Skeletal muscle satellite cell (primary cell): ENCODE data around the gene PIK3IP1.
A peak's percentile ranks its signal among the peaks of the same experiment; 100 is the strongest.
"Not testable (repeated sequence)": the region's sequence is repeated elsewhere in the genome, so short reads cannot be mapped to it uniquely, and the experiment has no call there.

Source experiments
- H3K27me3 ChIP-seq: 2 replicates; pipeline ENCODE4 v1.7.0; 2013; ENCODE audit warnings: low read length; ENCODE audit not compliant: control insufficient read depth, insufficient read depth
- H3K36me3 ChIP-seq: 2 replicates; pipeline ENCODE4 v1.7.0; 2013; ENCODE audit warnings: mild to moderate bottlenecking, control low read depth, low read length; ENCODE audit not compliant: insufficient read depth
- H3K4me1 ChIP-seq: 2 replicates; pipeline ENCODE4 v1.7.0; 2013; ENCODE audit warnings: low read length; ENCODE audit not compliant: control insufficient read depth, insufficient read depth
- H3K4me2 ChIP-seq: 2 replicates; pipeline ENCODE4 v1.7.0; 2013; ENCODE audit warnings: mild to moderate bottlenecking, low read length
- H3K4me3 ChIP-seq: 2 replicates; pipeline ENCODE4 v1.7.0; 2013; ENCODE audit warnings: low read length
- H3K9ac ChIP-seq: 2 replicates; pipeline ENCODE4 v1.7.0; 2013; ENCODE audit warnings: mild to moderate bottlenecking, low read depth, low read length, moderate library complexity
- H3K9me3 ChIP-seq: replicated peaks from 2 replicates; pipeline ENCODE4 v1.7.0; 2013; ENCODE audit warnings: mild to moderate bottlenecking, control low read depth, low read length

Gene PIK3IP1

DNA sequence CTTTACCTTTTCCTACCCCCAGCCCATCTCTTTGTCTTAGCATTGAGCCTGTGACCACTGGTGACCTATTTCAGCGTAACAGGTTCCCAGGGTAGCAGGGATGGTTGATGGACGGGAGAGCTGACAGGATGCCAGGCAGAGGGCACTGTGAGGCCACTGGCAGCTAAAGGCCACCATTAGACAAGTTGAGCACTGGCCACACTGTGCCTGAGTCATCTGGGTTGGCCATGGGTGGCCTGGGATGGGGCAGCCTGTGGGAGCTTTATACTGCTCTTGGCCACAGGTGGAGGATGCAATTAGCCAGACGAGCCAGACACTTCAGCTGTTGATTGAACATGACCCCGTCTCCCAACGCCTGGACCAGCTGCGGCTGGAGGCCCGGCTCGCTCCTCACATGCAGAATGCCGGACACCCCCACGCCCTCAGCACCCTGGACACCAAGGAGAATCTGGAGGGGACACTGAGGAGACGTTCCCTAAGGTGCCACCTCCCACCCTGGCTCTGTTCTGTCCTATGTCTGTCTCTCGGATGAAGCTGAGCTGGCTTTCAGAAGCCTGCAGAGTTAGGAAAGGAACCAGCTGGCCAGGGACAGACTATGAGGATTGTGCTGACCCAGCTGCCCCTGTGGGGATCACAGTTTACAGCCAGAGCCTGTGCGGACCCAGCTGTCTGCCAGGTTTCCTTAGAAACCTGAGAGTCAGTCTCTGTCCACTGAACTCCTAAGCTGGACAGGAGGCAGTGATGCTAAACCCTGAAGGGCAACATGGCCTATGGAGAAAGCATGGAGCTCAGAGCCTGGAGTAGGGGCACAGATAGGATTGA lies 29.8 kb downstream of the PIK3IP1 start:
- H3K9me3 ChIP-seq, result no peaks in the 10 kb centered on the region
- peaks cover 61% of the 10 kb centered on the region for H3K36me3 ChIP-seq
- no peak overlapping the region for H3K9ac ChIP-seq
- H3K4me3 ChIP-seq, result no peak overlapping the region
- H3K27me3 ChIP-seq, result no peaks in the 10 kb centered on the region
- H3K4me2 ChIP-seq, result no peak overlapping the region
- no peaks in the 10 kb centered on the region for H3K4me1 ChIP-seq

DNA sequence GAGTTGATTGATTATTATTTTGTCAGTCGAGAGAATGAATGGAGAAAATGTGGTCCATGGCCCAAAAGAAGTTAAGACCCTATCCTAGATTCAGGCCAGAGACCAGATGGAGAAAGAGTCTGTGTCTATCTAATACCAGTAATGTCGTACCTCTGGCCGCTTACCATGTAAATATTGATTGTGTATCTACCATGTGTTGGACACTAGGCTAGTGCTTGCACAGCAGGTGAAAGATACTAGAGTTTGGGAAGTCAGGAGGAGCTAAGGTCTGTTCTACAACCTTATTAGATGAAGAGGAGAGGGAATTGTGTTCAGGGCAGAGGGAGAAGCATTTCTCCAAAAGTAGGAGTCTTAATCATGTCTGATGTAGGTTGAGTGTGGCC lies 31.8 kb downstream of the PIK3IP1 start:
- H3K36me3 ChIP-seq, result peaks cover 45% of the 10 kb centered on the region
- H3K4me2 ChIP-seq, result no peak overlapping the region
- H3K27me3 ChIP-seq, result no peaks in the 10 kb centered on the region
- no peak overlapping the region for H3K9ac ChIP-seq
- no peak overlapping the region for H3K4me3 ChIP-seq
- H3K4me1 ChIP-seq, result no peaks in the 10 kb centered on the region
- no peaks in the 10 kb centered on the region for H3K9me3 ChIP-seq

DNA sequence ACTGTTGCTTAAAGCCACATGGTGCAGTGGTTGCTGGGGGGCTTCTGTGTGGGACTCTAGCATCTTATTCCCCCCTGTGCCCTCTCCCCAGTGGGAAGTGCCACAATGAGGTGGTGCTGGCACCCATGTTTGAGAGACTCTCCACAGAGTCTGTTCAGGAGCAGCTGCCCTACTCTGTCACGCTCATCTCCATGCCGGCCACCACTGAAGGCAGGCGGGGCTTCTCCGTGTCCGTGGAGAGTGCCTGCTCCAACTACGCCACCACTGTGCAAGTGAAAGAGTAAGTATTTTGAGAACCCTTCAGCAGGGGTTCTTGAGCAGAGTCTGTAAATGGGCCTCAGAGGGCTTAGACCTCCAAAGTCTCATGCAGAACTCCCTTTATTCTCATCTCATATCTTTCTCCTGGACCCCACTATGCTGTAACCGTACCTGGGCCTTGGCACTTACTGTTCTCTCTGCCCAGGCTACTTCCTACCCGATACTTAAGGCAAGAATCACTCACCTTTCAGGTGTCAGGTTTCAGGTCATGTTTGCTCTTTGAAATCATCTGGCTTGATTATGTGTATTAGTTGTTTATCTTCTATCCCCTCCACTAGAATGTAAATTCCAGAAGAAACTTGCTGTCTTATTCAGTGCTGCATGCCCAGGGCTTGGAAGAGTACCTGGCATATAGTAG lies 32.4 kb downstream of the PIK3IP1 start:
- Histone ChIP-seq H3K4me1 (no peaks in the 10 kb centered on the region), H3K4me2 (no peak overlapping the region), H3K36me3 (peaks cover 45% of the 10 kb centered on the region), H3K9me3 (no peaks in the 10 kb centered on the region), H3K4me3 (no peak overlapping the region), H3K27me3 (no peaks in the 10 kb centered on the region), H3K9ac (no peak overlapping the region)

DNA sequence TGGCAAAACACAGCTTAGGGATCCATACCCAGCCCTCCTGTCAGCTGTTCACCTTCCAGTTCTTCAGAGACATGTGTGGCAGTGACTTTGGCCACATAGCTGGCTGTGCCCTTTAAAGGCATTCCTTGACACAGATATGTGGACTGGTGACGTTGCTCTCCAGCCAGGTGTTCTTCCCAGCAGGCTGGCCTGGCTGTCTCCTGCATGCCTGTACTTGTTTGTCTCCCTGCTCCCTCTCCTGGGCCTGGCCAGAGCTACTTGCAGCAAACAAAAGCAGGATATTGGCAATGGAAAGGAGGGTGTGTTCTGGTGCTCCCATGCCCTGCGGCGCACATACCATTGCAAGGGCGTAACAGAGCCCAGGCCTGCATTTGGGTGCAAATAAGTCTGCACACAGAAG lies 38.3 kb downstream of the PIK3IP1 start:
- Histone ChIP-seq H3K36me3 (peaks cover 8% of the 10 kb centered on the region), H3K9ac (no peak overlapping the region), H3K4me3 (no peak overlapping the region), H3K4me2 (no peak overlapping the region), H3K9me3 (no peaks in the 10 kb centered on the region), H3K4me1 (peaks cover 21% of the 10 kb centered on the region), H3K27me3 (no peaks in the 10 kb centered on the region)

DNA sequence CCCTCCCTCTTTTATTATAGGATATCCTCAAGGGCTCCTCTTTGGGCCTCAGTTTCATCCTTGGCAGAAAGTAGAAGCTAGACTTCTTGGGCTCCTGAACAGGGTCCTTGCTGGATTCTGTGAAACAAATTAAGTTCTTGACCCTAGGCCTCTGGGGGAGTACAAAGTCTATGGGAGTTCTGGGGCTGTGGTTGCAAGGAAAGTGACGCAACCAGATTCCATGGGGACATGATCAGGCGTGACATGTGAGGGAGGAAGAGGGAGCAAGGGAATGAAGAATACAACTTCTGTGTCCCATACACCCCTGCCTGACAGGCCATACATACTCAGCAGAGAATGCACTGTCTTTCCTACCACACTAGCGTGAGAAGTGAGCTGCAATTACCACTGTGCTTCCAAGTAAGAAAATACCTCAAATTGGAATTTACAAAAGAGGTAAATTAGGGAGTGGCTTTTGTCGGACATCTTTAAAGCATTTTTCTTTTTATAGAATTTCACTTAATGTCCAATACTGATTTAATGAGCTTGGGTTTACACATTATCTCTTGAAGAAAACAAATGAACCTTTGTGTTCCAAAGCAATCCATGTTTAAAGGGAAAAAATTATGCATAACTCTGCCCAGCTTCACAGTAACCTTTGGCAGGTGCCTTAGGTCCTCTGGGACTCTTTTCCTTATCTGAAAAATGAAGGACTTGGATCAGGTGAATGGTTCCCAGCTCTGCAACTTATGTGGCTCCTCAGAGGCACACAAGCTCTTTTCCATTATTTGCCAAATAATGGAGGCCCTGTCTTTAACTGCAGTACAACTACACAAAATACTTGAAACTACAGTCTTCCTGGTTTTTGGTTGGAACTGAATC lies 41.3 kb downstream of the PIK3IP1 start:
- Histone ChIP-seq H3K4me2 (peak overlapping the region; percentile 93), H3K9ac (no peak overlapping the region), H3K4me3 (no peak overlapping the region), H3K9me3 (no peaks in the 10 kb centered on the region), H3K36me3 (no peaks in the 10 kb centered on the region), H3K27me3 (no peaks in the 10 kb centered on the region), H3K4me1 (peaks cover 31% of the 10 kb centered on the region)

DNA sequence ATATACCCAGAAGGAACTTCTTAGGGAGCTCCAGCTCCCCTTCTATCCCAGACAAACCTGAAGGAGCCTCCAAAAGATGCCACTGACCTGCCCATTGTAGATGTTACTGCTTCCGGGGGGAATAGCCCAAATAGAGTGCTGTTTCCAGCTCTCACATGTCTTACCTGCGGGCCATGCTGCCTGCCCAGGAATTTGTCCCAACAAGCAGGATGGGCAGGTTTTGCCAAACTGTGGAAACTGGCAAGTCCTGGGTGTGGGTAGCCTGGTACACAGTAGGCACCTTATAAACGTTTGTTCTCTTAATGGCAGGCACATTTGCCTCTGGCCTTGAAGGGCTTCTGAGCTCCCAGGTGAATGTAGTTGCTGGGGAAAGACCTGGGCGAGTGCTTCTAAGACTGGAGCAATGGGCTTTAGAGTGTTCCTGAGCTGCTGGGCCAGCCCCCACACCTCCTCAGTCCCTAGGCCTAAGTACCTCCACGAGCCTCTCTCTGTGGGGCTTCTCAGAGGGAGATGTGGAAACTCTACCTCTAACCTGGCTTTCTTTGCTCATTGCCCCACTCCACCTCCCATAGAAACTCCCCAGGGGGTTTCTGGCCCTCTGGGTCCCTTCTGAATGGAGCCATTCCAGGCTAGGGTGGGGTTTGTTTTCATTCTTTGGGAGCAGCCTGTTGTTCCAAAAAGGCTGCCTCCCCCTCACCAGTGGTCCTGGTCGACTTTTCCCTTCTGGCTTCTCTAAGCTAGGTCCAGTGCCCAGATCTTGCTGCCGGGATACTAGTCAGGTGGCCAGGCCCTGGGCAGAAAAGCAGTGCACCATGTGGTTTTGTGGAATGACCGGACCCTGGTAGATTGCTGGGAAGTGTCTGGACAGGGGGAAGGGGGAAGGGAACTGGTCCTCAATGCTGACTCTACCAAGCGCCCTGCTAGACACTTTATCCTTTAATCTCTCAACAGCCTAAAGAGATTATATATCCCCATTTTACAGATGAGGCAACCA lies 43.0 kb downstream of the PIK3IP1 start:
- Histone ChIP-seq H3K4me1 (peaks cover 40% of the 10 kb centered on the region), H3K27me3 (no peaks in the 10 kb centered on the region), H3K4me3 (peak overlapping the region; percentile 79), H3K36me3 (no peaks in the 10 kb centered on the region), H3K9me3 (no peaks in the 10 kb centered on the region), H3K4me2 (peak overlapping the region; percentile 93), H3K9ac (peak overlapping the region; percentile 86)

DNA sequence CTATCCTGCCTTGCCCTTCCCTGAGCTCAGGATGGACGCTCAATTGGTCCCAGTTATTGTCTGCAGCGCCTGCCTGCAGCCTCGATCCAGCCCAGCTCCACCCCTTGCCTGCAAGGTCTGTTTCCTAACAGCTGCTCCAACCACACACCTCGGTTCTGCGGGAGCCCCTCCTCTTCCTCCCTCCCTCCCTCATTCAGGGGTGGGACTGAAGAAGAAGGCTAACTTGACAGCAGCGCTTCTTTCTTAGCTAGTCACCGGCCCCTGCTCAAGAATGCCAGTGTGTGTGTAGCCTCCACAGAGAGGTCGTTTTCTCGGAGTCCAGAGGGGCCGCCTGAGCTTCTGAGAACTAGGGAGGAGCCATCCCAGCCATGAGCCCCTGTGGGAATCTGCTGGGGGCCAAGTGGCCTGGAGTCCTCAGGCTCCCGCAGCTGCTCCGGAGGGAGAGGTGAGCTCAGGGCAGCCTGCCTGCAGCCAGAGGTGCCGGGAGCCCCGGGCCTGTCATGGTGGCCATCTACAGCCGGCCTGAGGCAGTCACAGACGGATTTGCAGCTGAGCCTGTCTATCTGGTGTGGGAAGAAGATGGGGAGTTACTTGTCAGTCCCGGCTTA lies 44.0 kb downstream of the PIK3IP1 start:
- H3K4me1 ChIP-seq, result peaks cover 50% of the 10 kb centered on the region
- H3K4me2 ChIP-seq, result peak overlapping the region; percentile 93
- peak overlapping the region; percentile 79 for H3K4me3 ChIP-seq
- H3K9ac ChIP-seq, result peak overlapping the region; percentile 86
- H3K36me3 ChIP-seq, result no peaks in the 10 kb centered on the region
- no peaks in the 10 kb centered on the region for H3K27me3 ChIP-seq
- H3K9me3 ChIP-seq, result no peaks in the 10 kb centered on the region

DNA sequence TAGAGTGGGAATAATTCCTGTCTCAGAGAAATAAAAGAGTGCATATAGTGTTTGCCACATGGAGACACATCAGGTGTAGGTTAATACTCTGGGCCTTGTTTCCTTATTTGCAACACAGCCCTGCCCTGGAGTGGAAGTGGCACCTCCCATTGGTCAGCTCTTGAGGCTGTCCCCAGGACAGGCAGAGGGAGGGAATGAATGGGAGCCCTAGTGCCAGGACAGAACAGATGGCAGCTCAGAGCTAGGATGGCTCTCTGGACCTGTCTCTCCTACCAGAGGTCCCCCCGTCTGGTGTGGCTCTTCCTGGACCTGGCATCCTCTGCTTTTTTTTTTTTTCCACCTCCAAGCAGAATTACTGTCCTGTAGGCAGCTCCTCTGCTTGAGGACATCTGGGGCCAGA lies 44.6 kb downstream of the PIK3IP1 start:
- no peaks in the 10 kb centered on the region for H3K9me3 ChIP-seq
- peak overlapping the region; percentile 79 for H3K4me3 ChIP-seq
- H3K27me3 ChIP-seq, result no peaks in the 10 kb centered on the region
- H3K9ac ChIP-seq, result peak overlapping the region; percentile 86
- H3K4me1 ChIP-seq, result peaks cover 55% of the 10 kb centered on the region
- peak overlapping the region; percentile 93 for H3K4me2 ChIP-seq
- no peaks in the 10 kb centered on the region for H3K36me3 ChIP-seq

DNA sequence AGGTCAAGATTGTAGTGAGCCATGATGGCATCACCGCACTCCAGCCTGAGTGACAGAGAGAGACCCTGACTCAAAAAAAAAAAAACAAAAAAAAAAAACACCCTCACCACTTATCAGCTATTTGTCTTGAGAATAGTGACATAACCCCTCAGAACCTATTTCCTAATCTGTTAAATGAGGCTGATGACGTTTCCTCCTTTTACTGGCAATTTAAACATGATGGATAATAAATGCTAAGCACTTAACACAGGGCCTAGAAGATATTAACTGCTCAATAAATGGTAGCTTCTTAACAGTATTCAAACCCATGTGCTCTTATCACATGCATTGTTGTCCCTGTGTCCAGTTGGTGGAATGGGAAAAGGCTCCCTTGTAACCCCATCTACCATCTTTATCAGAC lies 45.6 kb downstream of the PIK3IP1 start:
- Histone ChIP-seq H3K4me3 (no peak overlapping the region), H3K27me3 (no peaks in the 10 kb centered on the region), H3K36me3 (no peaks in the 10 kb centered on the region), H3K4me1 (peaks cover 66% of the 10 kb centered on the region), H3K9ac (no peak overlapping the region), H3K4me2 (no peak overlapping the region), H3K9me3 (no peaks in the 10 kb centered on the region)

DNA sequence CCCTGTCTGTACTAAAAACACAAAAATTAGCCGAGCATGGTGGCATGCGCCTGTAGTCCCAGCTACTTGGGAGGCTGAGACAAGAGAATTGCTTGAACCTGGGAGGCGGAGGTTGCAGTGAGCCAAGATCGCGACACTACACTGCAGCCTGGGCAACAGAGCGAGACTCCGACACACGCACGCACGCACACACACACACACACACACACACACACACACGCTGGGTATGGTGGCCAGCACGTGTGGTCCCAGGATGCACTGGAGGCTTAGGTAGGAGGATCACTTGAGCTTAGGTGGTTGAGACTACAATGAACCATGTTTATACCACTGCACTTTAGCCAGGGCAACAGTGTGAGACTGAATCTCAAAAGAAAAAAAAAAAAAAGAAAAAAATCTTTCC lies 46.3 kb downstream of the PIK3IP1 start:
- H3K4me3 ChIP-seq, H3K9me3 ChIP-seq, H3K36me3 ChIP-seq, H3K9ac ChIP-seq, H3K27me3 ChIP-seq, H3K4me2 ChIP-seq: not testable (repeated sequence)
- H3K4me1 ChIP-seq, result peaks cover 72% of the 10 kb centered on the region
